ENCODE results near the gene ACOX1. TPM values are rescaled to one million over a fixed set of nuclear protein-coding genes. Genes with fewer than 3 reads are reported as not detected.

ACOX1 gene
- total RNA-seq, 1 donor from 2014 or later: 75.2 TPM

- intact Hi-C loops (cut with DNase I): no loop called here
- Histone ChIP-seq H3K4me3 (no peak overlapping the region), H3K9me3 (no peaks in the 10 kb centered on the region), H3K36me3 (no peaks in the 10 kb centered on the region), H3K27ac (peak overlapping the region; percentile 63), H3K27me3 (no peaks in the 10 kb centered on the region), H3K4me1 (peaks cover 43% of the 10 kb centered on the region)
- no peak for TF ChIP-seq CTCF (IDR thresholded peaks at IDR 0.05)
- ATAC-seq (peak; percentile 15), DNase-seq (peak; percentile 72)
These were observed 4.7 kb upstream of the ACOX1 start for GRCh38 chr17:75983501-75984181.

DNA sequence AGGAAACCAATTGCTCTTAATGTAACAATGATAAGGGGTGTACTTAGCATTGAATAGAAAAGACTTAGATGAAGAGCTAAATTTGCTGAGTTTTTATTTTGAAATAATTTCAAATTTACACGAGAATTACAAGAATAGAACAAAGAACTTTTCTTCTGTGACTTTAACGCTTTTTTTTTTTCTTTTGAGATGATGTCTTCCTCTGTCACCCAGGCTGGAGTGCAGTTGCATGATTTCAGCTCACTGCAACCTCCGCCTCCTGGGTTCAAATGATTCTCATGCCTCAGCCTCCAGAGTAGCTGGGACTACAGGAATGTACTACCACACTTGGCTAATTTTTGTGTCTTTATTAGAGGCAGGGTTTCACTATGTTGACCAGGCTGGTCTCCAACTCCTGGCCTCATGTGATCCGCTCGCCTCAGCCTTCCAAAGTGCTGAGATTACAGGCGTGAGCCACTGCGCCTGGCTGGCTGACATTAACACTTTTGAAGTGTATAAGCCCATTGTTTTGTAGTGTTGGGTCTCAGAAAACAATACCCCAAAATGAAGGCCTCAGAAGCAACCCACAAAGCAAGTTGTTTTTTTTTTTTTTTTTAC is 2.2 kb upstream of the ACOX1 start:
- Histone ChIP-seq H3K27me3 (no peaks in the 10 kb centered on the region), H3K36me3 (no peaks in the 10 kb centered on the region), H3K4me3 (no peak overlapping the region), H3K9me3 (no peaks in the 10 kb centered on the region), H3K4me1 (peaks cover 65% of the 10 kb centered on the region), H3K27ac (peak overlapping the region; percentile 100)
- intact Hi-C loops (cut with DNase I): no loop called here
- no peak for TF ChIP-seq CTCF (IDR thresholded peaks at IDR 0.05)
- DNase-seq (peak; percentile 17), ATAC-seq (no peak)

GRCh38 chr17:75980188-75981018 is 1.4 kb upstream of the ACOX1 start:
- Histone ChIP-seq H3K27me3 (no peaks in the 10 kb centered on the region), H3K36me3 (no peaks in the 10 kb centered on the region), H3K9me3 (no peaks in the 10 kb centered on the region), H3K27ac (peak overlapping the region; percentile 100), H3K4me1 (peaks cover 73% of the 10 kb centered on the region), H3K4me3 (peak overlapping the region; percentile 93)
- ATAC-seq (no peak), DNase-seq (peak; percentile 36)
- no peak for TF ChIP-seq CTCF (IDR thresholded peaks at IDR 0.05)
- intact Hi-C loops (cut with DNase I): no loop called here

DNA sequence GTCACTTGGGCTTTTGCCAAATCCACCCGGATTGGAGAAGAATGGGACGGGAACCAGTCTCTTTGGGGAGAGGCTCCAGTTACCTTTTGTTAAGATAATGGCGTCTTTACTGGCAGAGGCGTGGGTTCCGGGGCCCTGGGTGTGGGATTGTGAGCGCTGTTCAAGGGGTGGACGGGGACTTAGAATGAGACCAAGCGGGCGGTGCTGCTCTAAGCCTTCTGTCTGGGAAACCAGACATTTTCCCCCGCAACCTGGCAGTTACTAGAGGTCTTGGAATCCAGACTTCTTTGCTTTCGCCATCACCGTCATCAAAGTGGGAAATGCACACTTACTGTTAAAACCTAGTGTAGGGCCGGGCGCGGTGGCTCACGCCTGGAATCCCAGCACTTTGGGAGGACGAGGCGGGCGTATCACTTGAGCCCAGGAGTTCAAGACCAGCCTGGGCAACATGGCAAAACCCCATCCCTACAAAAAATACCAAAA is 780 bp upstream of the ACOX1 start:
- peak; percentile 34 for ATAC-seq
- H3K4me1 ChIP-seq: peaks cover 75% of the 10 kb centered on the region
- H3K27ac ChIP-seq: peak overlapping the region; percentile 100
- H3K4me3 ChIP-seq: peak overlapping the region; percentile 93
- H3K9me3 ChIP-seq: no peaks in the 10 kb centered on the region
- TF ChIP-seq CTCF (IDR thresholded peaks at IDR 0.05): no peak
- no peaks in the 10 kb centered on the region for H3K27me3 ChIP-seq
- H3K36me3 ChIP-seq: no peaks in the 10 kb centered on the region
- intact Hi-C loops (cut with DNase I): no loop called here
- no peak for DNase-seq

GRCh38 chr17:75976175-75976848 is 2.7 kb downstream of the ACOX1 start:
- Histone ChIP-seq H3K4me3 (peak overlapping the region; percentile 6), H3K27me3 (no peaks in the 10 kb centered on the region), H3K4me1 (peaks cover 45% of the 10 kb centered on the region), H3K36me3 (peaks cover 20% of the 10 kb centered on the region), H3K27ac (peak overlapping the region; percentile 8), H3K9me3 (no peaks in the 10 kb centered on the region)
- intact Hi-C loops (cut with DNase I): no loop called here
- DNase-seq: no peak
- no peak for ATAC-seq
- no peak for TF ChIP-seq CTCF (IDR thresholded peaks at IDR 0.05)

Data from upper lobe of right lung (tissue), 1 donor.